GM18519 (cell line): ENCODE data around the gene SPEM3.

Source experiments
- ATAC-seq: cut with Tn5 transposase; IDR thresholded peaks from one replicate; pipeline ENCODE4 v1.9.1; 2021; ENCODE audit warnings: mild to moderate bottlenecking, moderate library complexity; ENCODE audit not compliant: unreplicated experiment, low FRiP score

SPEM3 gene

DNA sequence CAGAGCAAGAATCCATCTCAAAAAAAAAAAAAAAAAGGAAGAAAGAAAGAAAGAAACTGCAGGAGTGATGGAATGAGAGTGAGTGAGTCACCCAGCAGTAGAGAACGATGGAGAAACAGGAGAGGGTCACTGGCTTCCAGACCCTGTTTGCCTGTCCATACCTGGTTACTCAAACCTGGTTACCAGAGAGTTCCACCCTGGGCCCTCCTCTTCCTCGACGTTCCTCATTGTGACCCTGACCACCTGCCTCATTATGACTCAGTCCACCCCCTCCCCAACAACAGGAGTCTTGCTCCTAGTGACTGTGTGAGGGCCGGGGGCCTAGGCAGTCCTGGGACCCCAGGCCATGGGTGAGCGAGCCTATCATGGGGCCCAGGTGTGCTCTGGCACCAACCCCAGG lies at the start of gene SPEM3:
Gene SPEM3 (plus strand): TSS at position 301 of the 400 bp plus-strand sequence. CDS start 46 bp downstream, at position 347.
- no peak for ATAC-seq

- no peak for ATAC-seq
Observed at GRCh38 chr17:7379134-7379533, 49.5 kb upstream of the SPEM3 start.

DNA sequence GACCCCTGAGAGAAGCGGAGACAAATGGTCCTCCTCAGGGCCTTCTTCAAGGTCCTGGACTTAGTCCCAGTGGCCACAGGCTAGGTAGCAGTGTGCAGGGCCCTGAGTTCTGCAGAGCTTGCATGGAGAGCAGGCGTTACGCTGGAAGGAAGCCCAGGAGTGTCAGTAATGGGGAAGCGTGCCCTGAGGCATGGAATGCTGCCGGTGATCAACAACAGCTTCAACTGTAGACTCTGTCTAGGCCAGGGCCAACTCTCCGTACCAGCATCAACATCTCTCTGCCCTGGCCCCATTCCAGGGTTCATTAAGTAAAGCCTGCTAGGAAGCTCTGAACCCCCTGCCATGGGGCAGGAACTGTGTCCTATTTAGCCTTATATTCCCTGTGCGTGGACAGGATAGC lies 48.3 kb upstream of the SPEM3 start:
- ATAC-seq = no peak

- ATAC-seq = no peak
Observed at GRCh38 chr17:7380855-7381683, 47.6 kb upstream of the SPEM3 start, which contains the start of gene TNK1. TNK1 (plus strand) TSS chr17:7381089; CDS start chr17:7382927, 1,838 bp downstream.

- no peak for ATAC-seq
Observed at GRCh38 chr17:7382901-7383300, 45.8 kb upstream of the SPEM3 start.

DNA sequence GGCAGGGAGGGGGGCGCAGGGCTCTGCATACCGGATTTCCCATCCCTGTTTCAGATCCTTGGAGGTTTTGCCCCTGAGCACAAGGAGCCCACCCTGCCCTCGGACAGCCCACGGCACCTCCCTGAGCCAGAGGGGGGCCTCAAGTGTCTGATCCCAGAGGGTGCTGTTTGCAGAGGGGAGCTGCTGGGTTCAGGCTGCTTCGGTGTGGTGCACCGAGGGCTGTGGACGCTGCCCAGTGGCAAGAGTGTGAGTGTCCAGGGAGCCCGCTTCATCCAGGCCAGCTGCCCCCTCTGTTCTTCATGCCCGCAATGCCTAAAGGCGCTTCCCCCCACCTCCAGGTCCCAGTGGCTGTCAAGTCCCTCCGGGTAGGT lies 45.3 kb upstream of the SPEM3 start:
- ATAC-seq = no peak

GRCh38 chr17:7383742-7384488 lies 44.7 kb upstream of the SPEM3 start:
- ATAC-seq = peak; percentile 50

DNA sequence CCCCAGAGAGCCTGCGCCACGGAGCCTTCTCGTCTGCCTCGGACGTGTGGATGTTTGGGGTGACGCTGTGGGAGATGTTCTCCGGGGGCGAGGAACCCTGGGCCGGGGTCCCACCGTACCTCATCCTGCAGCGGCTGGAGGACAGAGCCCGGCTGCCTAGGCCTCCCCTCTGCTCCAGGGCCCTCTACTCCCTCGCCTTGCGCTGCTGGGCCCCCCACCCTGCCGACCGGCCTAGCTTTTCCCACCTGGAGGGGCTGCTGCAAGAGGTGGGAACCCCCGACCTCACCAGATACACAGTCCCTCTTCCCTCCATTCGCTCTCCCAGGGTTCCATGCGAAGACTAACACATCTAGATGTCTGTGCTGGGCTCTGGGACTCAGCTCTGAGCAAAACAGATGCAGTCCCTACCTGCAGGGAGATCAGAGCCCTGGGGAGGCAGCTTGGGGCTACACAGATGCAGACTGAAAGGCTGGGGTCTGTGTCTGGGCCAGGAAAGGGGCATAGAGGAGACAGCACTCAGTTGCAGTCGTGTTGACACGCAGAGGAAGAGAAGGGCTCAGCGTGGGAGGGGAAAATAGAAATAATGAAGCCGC lies 44.1 kb upstream of the SPEM3 start:
- ATAC-seq = no peak

GRCh38 chr17:7388856-7389255 lies 39.8 kb upstream of the SPEM3 start:
- no peak for ATAC-seq

DNA sequence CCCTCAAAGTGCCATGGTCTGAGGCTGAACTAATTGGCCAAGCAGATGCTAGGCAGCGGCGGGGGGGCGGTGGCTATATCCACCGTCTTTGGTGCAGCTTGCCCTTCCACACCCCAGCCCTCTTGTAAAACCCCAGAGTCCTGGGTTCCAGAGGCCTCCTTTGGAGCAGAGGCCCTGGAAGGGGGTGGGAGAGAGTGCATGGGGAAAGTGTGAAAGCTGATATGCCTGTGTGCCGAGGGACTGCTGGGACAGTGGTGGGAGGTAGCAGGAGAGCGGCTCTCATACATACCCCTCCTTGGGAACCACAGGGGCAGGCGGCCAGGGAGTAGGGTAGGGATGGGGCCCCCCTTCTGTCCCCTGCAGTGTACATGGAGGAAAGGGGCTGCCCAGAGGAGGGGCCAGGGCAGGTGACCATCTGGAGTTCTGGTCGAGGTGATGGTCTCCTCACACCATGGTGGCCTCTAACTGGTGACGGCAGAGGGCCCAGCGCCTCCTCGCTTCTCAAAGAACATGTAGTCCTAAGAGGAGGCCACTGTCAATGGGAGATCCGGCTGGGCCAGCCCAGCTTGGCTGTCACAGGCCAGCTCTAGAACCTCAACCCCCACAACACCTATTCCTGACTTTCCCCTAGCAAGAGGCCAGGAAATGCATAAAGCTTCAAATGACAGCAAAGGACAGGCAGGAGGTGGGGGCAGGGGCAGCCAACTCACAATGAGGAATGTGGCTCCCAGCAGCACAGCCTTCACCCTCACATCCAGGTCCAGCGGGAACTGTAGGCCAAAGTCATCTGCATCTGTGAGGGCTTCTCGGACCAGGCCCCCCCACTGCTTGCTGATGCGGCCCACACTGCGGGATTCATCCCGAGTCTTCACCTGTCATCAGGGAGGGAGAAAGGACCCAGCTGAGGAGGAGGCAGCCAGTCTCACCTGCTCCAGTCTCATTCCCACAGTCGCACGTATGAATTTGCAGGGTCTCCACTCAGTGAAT lies 38.4 kb upstream of the SPEM3 start:
- ATAC-seq = no peak

DNA sequence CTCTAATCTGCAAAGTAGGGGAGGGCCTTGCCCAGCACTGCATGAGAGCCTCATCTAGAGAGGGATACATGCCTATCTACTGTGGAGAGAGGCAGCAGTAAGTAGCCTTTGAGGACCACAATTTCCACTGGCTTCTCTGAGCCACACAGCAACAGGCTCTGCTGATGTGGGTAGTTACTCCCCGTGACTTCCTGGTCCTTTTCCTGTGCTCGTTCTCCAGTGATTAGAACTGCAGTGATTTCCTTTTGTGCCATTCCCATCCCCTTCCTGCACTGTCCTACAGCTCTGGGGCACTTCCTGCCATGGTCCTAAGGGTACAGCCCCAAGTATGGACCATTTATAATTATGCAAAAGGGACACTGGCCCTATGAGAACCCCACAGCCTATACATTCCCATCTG lies 37.4 kb upstream of the SPEM3 start:
- ATAC-seq = no peak

DNA sequence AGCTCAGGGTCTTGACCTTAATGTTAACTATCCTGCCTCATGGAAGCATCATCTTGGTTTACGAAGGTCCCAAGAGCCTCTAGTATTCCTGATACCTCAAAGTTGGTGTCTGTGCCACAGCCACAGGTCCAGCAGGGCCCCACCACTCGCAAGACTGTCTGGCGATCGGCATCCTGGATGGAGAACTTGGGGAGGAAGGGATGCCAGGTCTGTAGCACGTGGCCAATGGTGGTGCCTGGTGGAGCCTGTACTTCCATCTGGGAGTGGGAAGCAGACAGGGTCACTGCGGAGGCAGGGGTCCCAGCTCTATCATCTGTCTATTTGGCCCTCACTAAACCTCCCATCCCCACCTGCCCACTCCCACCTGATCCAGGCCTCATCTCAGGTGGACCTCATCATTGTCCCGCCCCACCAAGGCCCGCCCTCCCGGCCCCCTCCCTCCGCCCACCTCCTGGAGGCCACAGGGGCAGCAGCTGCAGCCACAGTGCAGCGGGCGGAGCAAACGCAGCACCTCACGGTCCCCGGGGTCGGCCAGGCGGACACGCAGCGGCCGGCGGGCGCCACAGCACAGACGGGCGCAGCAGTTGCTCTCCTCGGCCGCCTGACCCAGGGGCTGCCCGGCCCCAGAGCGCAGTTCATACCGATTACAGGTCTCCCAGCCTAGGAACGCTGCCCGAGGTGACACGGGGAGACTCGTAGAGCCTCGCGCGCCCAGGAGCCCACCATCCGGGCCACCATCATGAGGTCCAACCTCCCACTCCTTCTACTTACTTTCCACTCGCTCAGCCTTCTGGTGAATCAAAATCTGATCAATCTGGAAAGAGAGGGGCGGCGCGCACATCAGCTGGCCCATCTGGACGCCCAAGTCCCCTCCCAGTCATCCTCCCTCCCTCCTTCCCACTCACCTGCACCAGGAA lies 35.7 kb upstream of the SPEM3 start:
- no peak for ATAC-seq

- peak; percentile 11 for ATAC-seq
Observed at GRCh38 chr17:7393613-7394451, 34.8 kb upstream of the SPEM3 start.

- ATAC-seq = peak; percentile 45
Observed at GRCh38 chr17:7394452-7395191, 34.0 kb upstream of the SPEM3 start, which contains the start of gene PLSCR3. PLSCR3 (minus strand) TSS chr17:7394525; CDS start chr17:7394110, 415 bp downstream.

DNA sequence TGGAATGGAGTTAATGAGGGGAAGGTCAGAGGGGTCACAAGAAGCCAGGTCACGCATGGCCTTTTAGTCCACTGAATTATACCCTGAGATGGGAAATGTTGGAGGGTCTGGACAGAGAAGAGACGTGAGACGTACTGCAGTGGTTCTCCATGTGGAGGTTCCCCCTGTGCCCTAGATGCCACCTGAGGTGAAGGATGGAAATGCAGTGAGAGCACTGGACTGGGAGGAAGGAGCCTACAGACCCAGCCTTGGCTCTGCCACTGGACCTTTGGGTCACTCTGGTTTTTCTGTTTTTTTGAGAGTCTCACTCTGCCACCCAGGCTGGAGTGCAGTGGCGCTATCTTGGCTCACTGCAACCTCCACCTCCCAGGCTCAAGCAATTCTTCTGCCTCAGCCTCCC lies 32.5 kb upstream of the SPEM3 start:
- no peak for ATAC-seq

GRCh38 chr17:7398612-7399011 lies 30.0 kb upstream of the SPEM3 start:
- ATAC-seq = no peak

GRCh38 chr17:7403043-7403726 lies 25.5 kb upstream of the SPEM3 start:
- no peak for ATAC-seq
